GM23248 (cell line): ENCODE data around the gene FRAT1.

Source experiments
- EZH2 ChIP-seq: fragments of 200-600 bp; sonication (generic); IDR thresholded peaks from 2 replicates; pipeline ENCODE4 v1.6.1; 2018; ENCODE audit warnings: antibody characterized with exemption, mild to moderate bottlenecking; ENCODE audit not compliant: insufficient read depth, poor library complexity, severe bottlenecking
- EZH2phosphoT487 ChIP-seq: fragments of 200-600 bp; sonication (generic); IDR thresholded peaks from 2 replicates; pipeline ENCODE4 v1.6.1; 2018; ENCODE audit warnings: antibody characterized with exemption, moderate library complexity, mild to moderate bottlenecking, low read depth; ENCODE audit not compliant: insufficient read depth

DNA sequence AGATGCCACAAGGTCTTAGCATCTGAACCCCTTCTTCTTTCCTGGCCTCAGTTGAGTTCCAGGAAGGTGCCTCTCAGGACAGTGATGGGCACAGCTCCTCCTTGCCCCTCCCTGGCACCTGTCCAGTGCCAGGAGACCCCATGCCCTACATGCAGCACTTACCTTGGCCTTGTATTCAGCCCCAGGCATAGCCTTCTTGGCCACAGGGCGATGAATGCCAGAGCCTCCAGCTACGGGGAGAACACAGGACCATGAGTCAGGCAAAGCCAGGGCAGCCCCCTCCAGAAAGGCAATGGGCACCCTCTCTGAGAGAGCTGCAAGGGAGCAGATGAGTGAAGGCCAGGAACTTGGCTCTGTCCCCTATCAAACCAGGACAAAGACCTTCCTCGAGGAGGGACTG is 39.7 kb downstream of the FRAT1 start:
- TF ChIP-seq EZH2phosphoT487, result no peak
- TF ChIP-seq EZH2, result no peak
